Prostate gland (tissue), 2 donors: ENCODE measurements around the gene FBXW10B.
"Not testable (repeated sequence)": the region's sequence is repeated elsewhere in the genome, so short reads cannot be mapped to it uniquely, and the experiment has no call there.

Experiments
- CTCF ChIP-seq, 4 experiments: fragments of 200-600 bp in 2 of 4; fragments of 450-650 bp in 2 of 4; sonication (generic) in 2 of 4; IDR thresholded peaks; 1 replicate in 3 of 4; 2 replicates in 1 of 4; pipeline ENCODE4 v1.5.1; 2016 to 2019; ENCODE audit warnings: antibody characterized with exemption in 4 of 4, mild to moderate bottlenecking in 2 of 4, moderate library complexity in 2 of 4
- POLR2A ChIP-seq: fragments of 450-650 bp; IDR thresholded peaks from one replicate; pipeline ENCODE4 v1.6.1; 2016; ENCODE audit warnings: antibody characterized with exemption, mild to moderate bottlenecking

GRCh38 chr17:15645099-15645941 lies 25.8 kb upstream of the FBXW10B start:
- TF ChIP-seq POLR2A; CTCF (IDR thresholded peaks at IDR 0.05): not testable (repeated sequence)
